Ramos (cell line): ENCODE data around the gene KLF15.

Experiments
- in situ Hi-C: fragments of 300-500 bp; cut with MboI; formaldehyde crosslinking; loops from one replicate; pipeline ENCODE4 v1.14.3; 2022; ENCODE audit warnings: low sequenced_read_pairs; ENCODE audit not compliant: unreplicated experiment

KLF15 gene

DNA sequence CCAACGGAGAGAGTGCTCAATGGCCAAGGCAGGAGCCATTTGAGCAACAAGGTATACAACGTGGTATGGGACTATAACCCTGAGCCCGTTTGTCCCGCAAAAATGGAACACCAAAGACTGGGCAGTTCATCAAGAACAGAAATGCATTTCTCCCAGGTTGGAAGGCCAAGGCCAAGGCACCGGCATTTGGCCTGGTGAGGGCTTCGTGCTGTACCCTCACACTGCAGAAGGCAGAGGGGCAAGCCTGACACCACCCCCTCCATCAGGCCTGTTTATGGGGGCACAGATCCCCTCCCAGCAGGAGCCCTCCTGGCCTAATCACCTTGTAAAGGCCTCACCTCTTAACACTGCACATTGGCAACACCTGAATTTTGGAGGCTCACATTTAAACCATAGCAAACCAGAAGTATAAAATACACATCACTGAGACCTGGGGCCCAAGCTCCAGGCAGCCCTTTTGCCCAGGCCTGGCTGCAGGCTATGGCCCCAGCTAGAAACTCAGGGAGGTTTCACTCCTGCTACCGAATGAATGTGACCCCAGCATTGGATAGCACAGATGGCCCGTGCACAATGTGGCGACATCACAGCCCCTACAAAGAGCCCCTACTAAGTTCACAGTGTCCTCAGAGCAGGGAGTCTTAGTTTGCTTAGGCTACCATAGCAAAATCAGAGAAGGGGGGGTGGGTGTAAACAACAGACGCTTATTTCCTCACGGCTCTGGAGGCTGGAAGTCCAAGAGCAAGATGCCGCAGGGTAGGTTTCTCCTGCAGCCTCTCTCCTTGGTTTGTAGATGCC lies 47.1 kb downstream of the KLF15 start:
- in situ Hi-C loops = no loop called here

DNA sequence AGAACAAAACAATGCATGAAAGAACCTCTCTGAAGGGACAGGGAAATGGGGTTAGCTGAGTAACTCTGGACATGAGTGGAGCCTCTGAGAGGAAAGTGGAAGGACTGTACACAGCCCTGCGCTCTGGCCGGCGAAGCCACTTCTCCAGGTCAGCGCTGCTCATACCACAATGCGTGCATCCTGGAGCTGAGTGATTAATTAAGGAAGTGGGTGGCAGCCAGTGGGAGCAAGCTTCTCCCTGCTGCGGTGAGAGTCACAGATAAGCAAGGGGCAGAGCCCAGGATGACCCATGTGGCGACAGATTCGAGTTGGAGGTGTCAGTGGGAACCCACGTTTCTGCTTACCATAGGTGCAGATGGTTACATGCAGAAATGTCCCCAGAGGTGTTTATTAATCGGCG lies 48.0 kb downstream of the KLF15 start:
- in situ Hi-C loops = no loop called here

DNA sequence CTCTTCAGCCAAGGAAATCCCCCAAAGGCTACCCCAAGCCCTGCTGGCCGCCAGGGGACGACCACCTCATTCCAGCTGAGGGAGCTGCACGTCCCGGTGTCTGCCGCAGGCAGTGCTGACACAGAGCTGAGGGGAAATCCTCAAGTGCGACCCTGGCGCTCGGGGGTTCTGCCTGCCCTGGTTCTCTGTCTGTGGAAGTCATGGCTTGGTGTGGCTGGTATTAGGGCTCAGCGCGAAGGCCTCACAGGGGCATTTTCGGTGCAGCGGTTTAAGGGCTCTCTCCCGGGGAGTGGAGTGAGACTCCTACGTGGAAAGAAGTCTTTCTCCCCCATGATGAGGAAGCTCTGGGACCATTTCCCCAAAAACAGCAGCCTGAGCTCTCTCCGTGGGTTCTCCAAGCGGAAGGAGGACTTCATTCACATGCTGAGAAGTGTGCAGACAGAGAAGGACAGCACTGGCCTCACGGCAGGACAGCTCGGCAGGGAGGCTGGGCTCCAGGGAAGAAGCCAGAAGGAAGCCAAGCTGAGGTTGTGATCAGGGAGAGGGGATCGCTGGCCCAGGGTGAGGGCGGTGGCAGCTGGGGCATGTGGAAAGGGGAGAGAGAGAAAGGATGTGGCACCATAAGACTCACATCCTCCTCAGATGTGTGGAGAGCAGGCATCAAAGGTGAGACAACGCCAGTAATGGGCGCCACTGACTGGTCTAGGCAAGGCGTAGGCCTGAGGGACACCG lies 48.6 kb downstream of the KLF15 start:
- in situ Hi-C loops = no loop called here

- in situ Hi-C loops = no loop called here
Observed at GRCh38 chr3:126307591-126308393, 49.4 kb downstream of the KLF15 start.

- in situ Hi-C loops = no loop called here
Observed at GRCh38 chr3:126306888-126307482, 50.2 kb downstream of the KLF15 start.

- in situ Hi-C loops = no loop called here
Observed at GRCh38 chr3:126306397-126306796, 50.8 kb downstream of the KLF15 start.

GRCh38 chr3:126305427-126305826 lies 51.8 kb downstream of the KLF15 start:
- in situ Hi-C loops = no loop called here

DNA sequence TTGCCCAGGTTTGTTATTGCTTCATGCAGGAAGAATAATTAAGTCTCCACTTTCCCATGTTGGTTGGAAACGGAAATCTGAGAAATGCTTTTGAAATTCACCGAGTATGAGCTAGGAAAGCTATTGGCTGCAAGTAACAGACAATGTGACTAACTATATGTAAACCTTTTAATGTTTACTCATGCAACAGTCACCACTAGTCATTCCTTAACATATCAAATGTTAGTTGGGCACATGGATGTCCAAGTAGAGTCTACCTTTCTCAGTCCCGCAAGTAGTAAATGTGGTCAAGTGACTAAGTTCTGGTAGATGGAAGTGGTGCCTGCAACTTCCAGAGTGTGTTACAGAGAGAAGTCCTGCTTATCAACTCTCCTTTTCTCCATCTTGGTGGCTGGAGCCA lies 52.5 kb downstream of the KLF15 start:
- in situ Hi-C loops = no loop called here

- in situ Hi-C loops = no loop called here
Observed at GRCh38 chr3:126304291-126304690, 52.9 kb downstream of the KLF15 start.

- in situ Hi-C loops = no loop called here
Observed at GRCh38 chr3:126303272-126303671, 53.9 kb downstream of the KLF15 start.

DNA sequence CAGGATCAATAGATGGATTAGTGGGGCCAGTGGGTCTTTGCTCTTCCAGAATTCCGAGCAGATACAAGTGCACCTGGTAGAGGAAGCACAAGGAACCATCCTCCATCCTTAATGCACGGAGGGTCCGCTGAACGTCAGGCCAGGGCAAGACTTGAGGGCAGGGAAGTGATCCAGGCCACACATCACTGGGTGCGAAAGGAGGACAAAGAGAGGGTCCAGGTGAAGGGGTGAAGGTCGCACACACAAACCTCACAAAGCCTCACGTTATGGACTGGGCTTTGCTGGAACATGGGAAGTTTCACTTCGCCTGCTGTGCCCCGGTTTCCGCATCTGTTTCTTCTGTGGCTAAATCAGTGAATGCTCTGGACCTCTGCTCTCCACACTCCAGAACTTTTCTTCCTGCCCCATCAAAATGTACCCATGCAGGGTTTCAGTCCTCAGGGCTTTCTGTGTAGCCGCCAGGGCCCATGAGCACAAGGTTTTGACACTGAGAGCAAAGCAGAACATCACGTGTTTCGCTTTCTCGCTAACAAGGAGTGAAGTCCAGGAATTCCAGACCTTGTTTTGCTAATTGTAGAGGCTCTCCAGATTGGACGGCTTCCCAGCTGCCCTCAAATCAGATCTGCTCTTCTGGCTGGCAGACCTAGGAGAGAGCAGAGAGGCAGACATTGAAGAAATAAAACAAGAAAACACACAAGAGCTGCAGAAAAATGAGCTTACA lies 56.3 kb downstream of the KLF15 start:
- in situ Hi-C loops = no loop called here

GRCh38 chr3:126300001-126300760 lies 57.0 kb downstream of the KLF15 start:
- in situ Hi-C loops = no loop called here

DNA sequence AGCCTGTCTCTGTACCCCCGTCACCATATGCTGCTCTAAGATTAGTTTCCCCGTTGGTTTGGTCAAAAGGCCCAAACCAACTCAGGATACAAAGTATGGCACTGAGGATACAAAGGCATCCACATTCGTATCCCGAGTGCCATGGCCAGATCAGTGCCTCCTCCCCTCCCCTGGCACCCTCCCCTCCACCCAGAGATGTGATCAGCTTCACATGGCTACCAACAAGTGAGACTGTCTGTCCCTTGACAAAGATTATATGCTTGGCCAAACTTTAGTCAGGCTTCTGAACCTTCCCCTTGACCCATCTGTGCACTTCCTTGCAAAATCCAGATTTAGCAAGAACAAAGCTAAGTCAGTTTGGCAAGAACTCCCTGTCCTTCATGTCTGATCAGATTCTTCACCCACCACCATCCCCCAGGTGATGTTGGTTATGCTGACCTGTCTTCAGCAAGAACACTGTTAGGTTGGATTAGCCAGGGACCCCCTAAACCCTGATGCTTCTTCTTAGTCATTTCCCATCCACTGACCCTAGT lies 61.7 kb downstream of the KLF15 start:
- in situ Hi-C loops = no loop called here

DNA sequence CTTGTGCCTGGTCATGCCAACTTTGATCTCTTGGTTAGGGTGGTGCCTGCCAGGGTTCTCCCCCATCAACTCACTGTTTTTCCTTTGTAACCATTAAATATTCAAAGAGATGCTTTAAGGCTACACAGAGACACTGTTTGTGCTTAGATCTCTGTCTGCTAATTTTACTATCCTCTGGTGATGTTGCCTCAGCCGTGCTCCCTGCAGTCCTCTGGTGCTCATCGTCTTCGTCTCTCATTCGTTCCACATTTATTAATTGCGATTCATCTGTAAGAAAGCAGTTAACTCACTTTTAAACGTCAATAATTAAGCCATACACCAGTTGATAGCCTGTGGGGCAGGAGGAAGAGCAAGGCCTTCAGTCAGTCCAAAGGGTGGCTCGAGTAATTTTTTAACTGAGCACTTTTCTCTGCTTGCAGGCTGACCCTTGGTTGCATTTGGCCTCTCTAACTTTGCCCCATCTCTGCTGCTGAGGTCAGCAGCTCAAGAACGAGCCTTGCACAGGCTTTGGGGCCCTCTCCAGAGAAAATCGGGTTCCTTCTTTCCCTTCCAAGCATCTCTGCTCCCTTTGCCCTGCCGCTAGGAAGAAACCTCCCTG lies 62.9 kb downstream of the KLF15 start:
- in situ Hi-C loops = no loop called here

DNA sequence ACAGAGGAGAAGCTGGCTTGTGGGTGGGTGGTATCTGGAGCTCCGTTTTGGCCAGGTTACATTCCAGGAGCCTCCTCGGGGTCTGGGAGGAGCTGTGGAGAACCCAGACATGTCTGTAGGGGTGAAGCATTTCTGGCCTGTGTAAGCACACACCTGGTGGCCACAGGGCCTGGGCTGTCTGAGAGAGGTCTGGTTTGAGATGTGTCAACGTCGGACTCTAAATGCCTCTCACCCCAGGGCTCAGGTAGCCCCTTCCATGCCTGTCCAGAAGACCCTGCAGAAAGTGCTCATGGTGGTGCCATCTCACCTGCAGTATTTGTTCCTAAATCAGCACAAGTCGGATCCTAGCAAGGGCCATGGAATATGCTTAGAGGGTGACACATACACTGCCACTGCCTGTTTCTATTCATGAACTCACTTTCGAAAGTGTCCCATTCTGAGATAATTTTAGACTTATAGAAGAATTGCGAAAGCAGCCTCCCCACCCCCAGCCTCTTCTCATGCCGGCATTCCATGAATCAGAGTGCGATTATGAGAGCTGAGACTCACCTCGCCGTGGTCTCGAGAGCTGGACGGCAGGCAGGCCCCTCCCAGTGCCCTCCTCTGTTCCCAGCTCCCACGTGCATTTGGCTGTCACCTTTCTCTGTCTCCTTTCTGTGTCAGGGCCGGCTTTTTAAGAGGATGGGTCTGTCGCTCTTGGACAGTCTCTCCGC lies 63.7 kb downstream of the KLF15 start:
- in situ Hi-C loops = no loop called here
